Kidney epithelial cell (primary cell): ENCODE data around the gene CNTNAP2. TPM values are rescaled to one million over a fixed set of nuclear protein-coding genes. Genes with fewer than 3 reads are reported as not detected.
"Not testable (repeated sequence)": the region's sequence is repeated elsewhere in the genome, so short reads cannot be mapped to it uniquely, and the experiment has no call there.

Experiments
- DNase-seq: peaks from one replicate; pipeline ENCODE4 v3.0.0-alpha.2; 2010; ENCODE audit warnings: low read depth
- H3K27me3 ChIP-seq: 2 replicates; pipeline ENCODE4 v1.6.0; 2011; ENCODE audit warnings: low read length; ENCODE audit not compliant: control insufficient read depth, insufficient read depth
- H3K36me3 ChIP-seq: 2 replicates; pipeline ENCODE4 v1.5.1; 2011; ENCODE audit warnings: low read length; ENCODE audit not compliant: control insufficient read depth, insufficient read depth
- H3K4me3 ChIP-seq: 2 replicates; pipeline ENCODE4 v1.5.1; 2011; ENCODE audit warnings: low read depth, mild to moderate bottlenecking, control low read depth, low read length
- CTCF ChIP-seq: IDR thresholded peaks from 2 replicates; pipeline ENCODE4 v1.5.1; 2011; ENCODE audit warnings: mild to moderate bottlenecking, moderate library complexity, low read length, control low read depth, inconsistent platforms; ENCODE audit not compliant: insufficient read depth, poor library complexity, severe bottlenecking
- total RNA-seq: library from RNA; depleted of rRNA; stranded (reverse); fragments of >200 nt; gene quantifications from 2 replicates; pipeline ENCODE4 v1.2.3, GENCODE V29; 2015

The CNTNAP2 gene
- total RNA-seq, 1 donor from 2014 or later: 14.0 TPM

- Histone ChIP-seq H3K27me3 (no peaks in the 10 kb centered on the region), H3K4me3 (no peak overlapping the region), H3K36me3 (no peaks in the 10 kb centered on the region)
- DNase-seq: no peak
- TF ChIP-seq CTCF: no peak
Observed at GRCh38 chr7:148422030-148422429, 2305.4 kb downstream of the CNTNAP2 start.

- not testable (repeated sequence) for H3K27me3 ChIP-seq, H3K4me3 ChIP-seq, H3K36me3 ChIP-seq, DNase-seq
Observed at GRCh38 chr7:148426393-148426792, 2309.8 kb downstream of the CNTNAP2 start.

GRCh38 chr7:148430690-148431089, 2314.1 kb downstream of the CNTNAP2 start:
- DNase-seq, H3K36me3 ChIP-seq, H3K27me3 ChIP-seq, H3K4me3 ChIP-seq: not testable (repeated sequence)

- DNase-seq: no peak
- Histone ChIP-seq H3K27me3 (no peaks in the 10 kb centered on the region), H3K36me3 (no peaks in the 10 kb centered on the region), H3K4me3 (no peak overlapping the region)
- TF ChIP-seq CTCF: no peak
Observed at GRCh38 chr7:148433521-148434180, 2317.1 kb downstream of the CNTNAP2 start.

- Histone ChIP-seq H3K27me3 (no peaks in the 10 kb centered on the region), H3K4me3 (no peak overlapping the region), H3K36me3 (no peaks in the 10 kb centered on the region)
- DNase-seq: no peak
- TF ChIP-seq CTCF: no peak
Observed at GRCh38 chr7:148434181-148434757, 2317.7 kb downstream of the CNTNAP2 start.

GRCh38 chr7:148434887-148435286, 2318.3 kb downstream of the CNTNAP2 start:
- Histone ChIP-seq H3K4me3 (no peak overlapping the region), H3K27me3 (no peaks in the 10 kb centered on the region), H3K36me3 (no peaks in the 10 kb centered on the region)
- DNase-seq: no peak
- TF ChIP-seq CTCF: no peak

GRCh38 chr7:148435715-148436114, 2319.1 kb downstream of the CNTNAP2 start:
- H3K36me3 ChIP-seq: no peaks in the 10 kb centered on the region
- no peak for TF ChIP-seq CTCF
- no peak overlapping the region for H3K4me3 ChIP-seq
- DNase-seq: no peak
- no peaks in the 10 kb centered on the region for H3K27me3 ChIP-seq
